Myocyte (in vitro differentiated cells): ENCODE measurements around the gene HAAO. TPM values are rescaled to one million over a fixed set of nuclear protein-coding genes. Genes with fewer than 3 reads are reported as not detected.
"Not testable (repeated sequence)": the region's sequence is repeated elsewhere in the genome, so short reads cannot be mapped to it uniquely, and the experiment has no call there.

ENCODE experiments used
- DNase-seq: peaks from one replicate; pipeline ENCODE4 v3.0.0-alpha.2; 2012; ENCODE audit warnings: low read depth
- total RNA-seq: library from RNA; depleted of rRNA; stranded (reverse); fragments of >200 nt; gene quantifications from 2 replicates; pipeline ENCODE4 v1.2.3, GENCODE V29; 2014

The HAAO gene
- total RNA-seq, 1 donor from 2014 or later, result not detected

- DNase-seq, result no peak
These were observed 40.1 kb downstream of the HAAO start for GRCh38 chr2:42752314-42752713.

GRCh38 chr2:42748840-42749239, 43.5 kb downstream of the HAAO start:
- DNase-seq, result no peak

GRCh38 chr2:42747422-42747821, 45.0 kb downstream of the HAAO start:
- DNase-seq, result no peak

GRCh38 chr2:42744545-42745082, 47.8 kb downstream of the HAAO start:
- DNase-seq, result no peak

GRCh38 chr2:42743659-42743990, 48.8 kb downstream of the HAAO start:
- peak; percentile 78 for DNase-seq

- peak; percentile 40 for DNase-seq
These were observed 49.4 kb downstream of the HAAO start for GRCh38 chr2:42742740-42743658.

GRCh38 chr2:42741140-42741539, 51.2 kb downstream of the HAAO start:
- no peak for DNase-seq

GRCh38 chr2:42736598-42737322, 55.6 kb downstream of the HAAO start:
- no peak for DNase-seq

- DNase-seq, result no peak
These were observed 58.5 kb downstream of the HAAO start for GRCh38 chr2:42733852-42734251.

GRCh38 chr2:42731316-42731715, 61.1 kb downstream of the HAAO start:
- DNase-seq, result not testable (repeated sequence)

- no peak for DNase-seq
These were observed 65.7 kb downstream of the HAAO start for GRCh38 chr2:42726680-42727079.

GRCh38 chr2:42725657-42726056, 66.7 kb downstream of the HAAO start:
- DNase-seq, result no peak

- DNase-seq, result no peak
These were observed 67.5 kb downstream of the HAAO start for GRCh38 chr2:42724886-42725285.

GRCh38 chr2:42723465-42723864, 68.9 kb downstream of the HAAO start:
- DNase-seq, result no peak

GRCh38 chr2:42722320-42723190, 69.8 kb downstream of the HAAO start:
- peak; percentile 59 for DNase-seq

- no peak for DNase-seq
These were observed 70.5 kb downstream of the HAAO start for GRCh38 chr2:42721898-42722297.

Other genes starting within 250 kb of the HAAO start
- gene MTA3, start 224.0 kb downstream of the HAAO start, total RNA-seq, result 21.6 and 28.0 TPM in 2 replicates
- 0.32 and 1.0 TPM in 2 replicates for gene OXER1, start 28.4 kb downstream of the HAAO start, total RNA-seq